Body of pancreas (tissue), 4 donors: Measurements from ENCODE around the gene TMEM132C. TPM values are rescaled to one million over a fixed set of nuclear protein-coding genes. Genes with fewer than 3 reads are reported as not detected.

Source experiments
- ATAC-seq: fragments of 150-250 bp; one replicate; pipeline ENCODE4 v1.9.1; 2016
- DNase-seq, 4 donors: peaks; one replicate each; pipeline ENCODE4 v3.0.0-alpha.2; 2019
- H3K27ac ChIP-seq, 4 donors: fragments of 200-600 bp; sonication (generic); 1 replicate in 3 of 4; 2 replicates in 1 of 4; pipeline versions ENCODE4 v1.5.1 to v1.6.1; 2016 to 2019; ENCODE audit warnings: mild to moderate bottlenecking in 1 of 4, mixed read lengths in 1 of 4, moderate library complexity in 1 of 4
- H3K27me3 ChIP-seq, 2 donors: fragments of 200-600 bp; sonication (generic); one replicate each; pipeline ENCODE4 v1.6.0; 2016; ENCODE audit warnings: mild to moderate bottlenecking in 1 of 2
- H3K36me3 ChIP-seq, 2 donors: fragments of 200-600 bp; sonication (generic); replicated peaks in 1 of 2; 2 replicates each; pipeline ENCODE4 v1.5.1; 2016; ENCODE audit warnings: low read depth in 2 of 2; ENCODE audit not compliant: insufficient read depth in 1 of 2
- H3K4me1 ChIP-seq: fragments of 200-600 bp; sonication (generic); one replicate; pipeline ENCODE4 v1.6.0; 2016
- H3K4me3 ChIP-seq, 2 donors: fragments of 200-600 bp; sonication (generic); 1 replicate in 1 of 2; 2 replicates in 1 of 2; pipeline ENCODE4 v1.5.1; 2016 to 2019
- H3K9me3 ChIP-seq, 3 donors: fragments of 200-600 bp; sonication (generic); 1 replicate in 2 of 3; 2 replicates in 1 of 3; pipeline ENCODE4 v1.5.1; 2016
- CTCF ChIP-seq, 7 experiments: fragments of 450-650 bp in 4 of 7; fragments of 200-600 bp in 3 of 7; sonication (generic) in 3 of 7; IDR thresholded peaks; one replicate each; pipeline ENCODE4 v1.5.1; 2016 to 2019; ENCODE audit warnings: antibody characterized with exemption in 7 of 7
- POLR2A ChIP-seq, 3 donors: fragments of 450-650 bp; IDR thresholded peaks; one replicate each; pipeline ENCODE4 v1.6.1; 2016; ENCODE audit warnings: antibody characterized with exemption in 3 of 3, mild to moderate bottlenecking in 2 of 3
- WGBS, 2 donors: methylation state at CpG; one replicate each; pipeline ENCODE4 v1.1.5; 2017; 5-methylcytosine and 5-hydroxymethylcytosine counted together
- intact Hi-C: fragments of 100-400 bp; cut with DNase I; formaldehyde crosslinking; loops from one replicate; pipeline ENCODE4 v1.15.1; 2023
- total RNA-seq, 2 donors: library from RNA; depleted of rRNA; stranded (reverse); fragments of >200 nt; gene quantifications; one replicate each; pipeline ENCODE4 v1.1.0, GENCODE V29; 2016

TMEM132C gene
- total RNA-seq, 2 donors from 2014 or later: 4.4 to 8.2 TPM

- no peaks in the 10 kb centered on the region for H3K27me3 ChIP-seq
- H3K27ac ChIP-seq: no peak overlapping the region
- intact Hi-C loops: no loop called here
- no peak for ATAC-seq
- TF ChIP-seq POLR2A (IDR thresholded peaks at IDR 0.05) (no peak), CTCF (IDR thresholded peaks at IDR 0.05) (no peak)
- H3K36me3 ChIP-seq: no peaks in the 10 kb centered on the region
- peaks cover 5% of the 10 kb centered on the region for H3K4me1 ChIP-seq
- no peak for DNase-seq
- H3K4me3 ChIP-seq: no peak overlapping the region
- H3K9me3 ChIP-seq: no peaks in the 10 kb centered on the region
- WGBS, 2 donors: 31 to 39% methylated on average over 5 of the region's 5 CpGs
Observed at GRCh38 chr12:128318341-128318740, 51.4 kb downstream of the TMEM132C start.

GRCh38 chr12:128318946-128319345 is 52.0 kb downstream of the TMEM132C start:
- Histone ChIP-seq H3K36me3 (no peaks in the 10 kb centered on the region), H3K27me3 (no peaks in the 10 kb centered on the region), H3K27ac (no peak overlapping the region), H3K9me3 (no peaks in the 10 kb centered on the region), H3K4me3 (no peak overlapping the region), H3K4me1 (peaks cover 5% of the 10 kb centered on the region)
- DNase-seq: no peak
- TF ChIP-seq POLR2A (IDR thresholded peaks at IDR 0.05) (no peak), CTCF (IDR thresholded peaks at IDR 0.05) (no peak)
- 76 to 78% methylated on average over 2 of the region's 2 CpGs for WGBS, 2 donors
- intact Hi-C loops: no loop called here
- ATAC-seq: no peak

GRCh38 chr12:128322341-128322740 is 55.4 kb downstream of the TMEM132C start:
- Histone ChIP-seq H3K36me3 (no peaks in the 10 kb centered on the region), H3K4me3 (no peak overlapping the region), H3K4me1 (no peaks in the 10 kb centered on the region), H3K27ac (no peak overlapping the region), H3K27me3 (no peaks in the 10 kb centered on the region), H3K9me3 (no peaks in the 10 kb centered on the region)
- no peak for DNase-seq
- intact Hi-C loops: no loop called here
- no peak for TF ChIP-seq POLR2A (IDR thresholded peaks at IDR 0.05)
- TF ChIP-seq CTCF (IDR thresholded peaks at IDR 0.05): no peak
- no peak for ATAC-seq
- WGBS, 2 donors: 80 to 82% methylated on average over 5 of the region's 5 CpGs

- H3K27me3 ChIP-seq: no peaks in the 10 kb centered on the region
- no peaks in the 10 kb centered on the region for H3K36me3 ChIP-seq
- no peak for DNase-seq
- no peak overlapping the region for H3K4me3 ChIP-seq
- no peaks in the 10 kb centered on the region for H3K9me3 ChIP-seq
- TF ChIP-seq POLR2A (IDR thresholded peaks at IDR 0.05) (no peak), CTCF (IDR thresholded peaks at IDR 0.05) (no peak)
- H3K4me1 ChIP-seq: no peaks in the 10 kb centered on the region
- H3K27ac ChIP-seq: no peak overlapping the region
- WGBS, 2 donors: 21 to 35% methylated on average over 20 of the region's 20 CpGs
- no peak for ATAC-seq
- intact Hi-C loops: no loop called here
Observed at GRCh38 chr12:128323145-128323920, 56.4 kb downstream of the TMEM132C start.

GRCh38 chr12:128325646-128326045 is 58.7 kb downstream of the TMEM132C start:
- no peaks in the 10 kb centered on the region for H3K36me3 ChIP-seq
- no peak overlapping the region for H3K4me3 ChIP-seq
- 61 to 67% methylated on average over 10 to 12 of the region's 12 CpGs for WGBS, 2 donors
- no peaks in the 10 kb centered on the region for H3K27me3 ChIP-seq
- DNase-seq: no peak
- H3K9me3 ChIP-seq: no peaks in the 10 kb centered on the region
- ATAC-seq: no peak
- no peaks in the 10 kb centered on the region for H3K4me1 ChIP-seq
- no peak overlapping the region for H3K27ac ChIP-seq
- TF ChIP-seq POLR2A (IDR thresholded peaks at IDR 0.05) (no peak), CTCF (IDR thresholded peaks at IDR 0.05) (no peak)
- intact Hi-C loops: no loop called here
